RKO (cell line): Measurements from ENCODE around the gene CD2.

Experiments
- DNase-seq: peaks from one replicate; pipeline ENCODE4 v3.0.0-alpha.2; 2016; ENCODE audit warnings: low spot score

CD2 gene

GRCh38 chr1:116760487-116760886 is 6.3 kb downstream of the CD2 start:
- DNase-seq = no peak

- DNase-seq = no peak
These were observed 6.9 kb downstream of the CD2 start for GRCh38 chr1:116760996-116761665.

- DNase-seq = no peak
These were observed 8.1 kb downstream of the CD2 start for GRCh38 chr1:116762281-116762680.

- DNase-seq = no peak
These were observed 8.5 kb downstream of the CD2 start for GRCh38 chr1:116762781-116763115.

- DNase-seq = no peak
These were observed 9.0 kb downstream of the CD2 start for GRCh38 chr1:116763116-116763786.

- no peak for DNase-seq
These were observed 9.7 kb downstream of the CD2 start for GRCh38 chr1:116763787-116764465.

- no peak for DNase-seq
These were observed 10.3 kb downstream of the CD2 start for GRCh38 chr1:116764466-116764898.

GRCh38 chr1:116764906-116765862 is 11.0 kb downstream of the CD2 start:
- DNase-seq = no peak

GRCh38 chr1:116765962-116766361 is 11.7 kb downstream of the CD2 start:
- DNase-seq = no peak

GRCh38 chr1:116766616-116767469 is 12.6 kb downstream of the CD2 start:
- no peak for DNase-seq

- no peak for DNase-seq
These were observed 13.7 kb downstream of the CD2 start for GRCh38 chr1:116767782-116768382.

- DNase-seq = no peak
These were observed 14.3 kb downstream of the CD2 start for GRCh38 chr1:116768416-116769103.

GRCh38 chr1:116769104-116769452 is 14.8 kb downstream of the CD2 start:
- DNase-seq = no peak

GRCh38 chr1:116769561-116769977 is 15.3 kb downstream of the CD2 start:
- DNase-seq = no peak

- no peak for DNase-seq
These were observed 15.8 kb downstream of the CD2 start for GRCh38 chr1:116769994-116770393.

GRCh38 chr1:116770625-116771024 is 16.4 kb downstream of the CD2 start:
- no peak for DNase-seq

GRCh38 chr1:116771997-116772647 is 17.9 kb downstream of the CD2 start:
- no peak for DNase-seq

- no peak for DNase-seq
These were observed 18.4 kb downstream of the CD2 start for GRCh38 chr1:116772648-116773045.

- no peak for DNase-seq
These were observed 21.0 kb downstream of the CD2 start for GRCh38 chr1:116775116-116775752.
